Parathyroid adenoma (tissue), 2 donors: ENCODE results near the gene CRYAB.

Experiments
- H2AFZ ChIP-seq: fragments of 300-600 bp; sonication (generic); one replicate; pipeline ENCODE4 v1.7.0; 2017; ENCODE audit warnings: antibody characterized with exemption, mild to moderate bottlenecking
- H3K27ac ChIP-seq: fragments of 300-600 bp; sonication (generic); one replicate; pipeline ENCODE4 v1.7.0; 2017
- H3K27me3 ChIP-seq: fragments of 300-600 bp; sonication (generic); one replicate; pipeline ENCODE4 v1.7.0; 2017; ENCODE audit warnings: low read length; ENCODE audit not compliant: control insufficient read depth, insufficient read depth
- H3K36me3 ChIP-seq: fragments of 300-600 bp; sonication (generic); one replicate; pipeline ENCODE4 v1.7.0; 2017; ENCODE audit warnings: low read length; ENCODE audit not compliant: control insufficient read depth, insufficient read depth
- H3K4me1 ChIP-seq: fragments of 300-600 bp; sonication (generic); one replicate; pipeline ENCODE4 v1.7.0; 2017; ENCODE audit warnings: control low read depth
- H3K4me2 ChIP-seq: fragments of 300-600 bp; sonication (generic); one replicate; pipeline ENCODE4 v1.7.0; 2017; ENCODE audit warnings: low read length
- H3K4me3 ChIP-seq: fragments of 300-600 bp; sonication (generic); one replicate; pipeline ENCODE4 v1.7.0; 2017; ENCODE audit warnings: low read depth, low read length
- H3K79me2 ChIP-seq: fragments of 300-600 bp; sonication (generic); one replicate; pipeline ENCODE4 v1.7.0; 2017; ENCODE audit warnings: control low read depth
- H3K9ac ChIP-seq: fragments of 300-600 bp; sonication (generic); one replicate; pipeline ENCODE4 v1.7.0; 2017; ENCODE audit warnings: mild to moderate bottlenecking
- H3K9me3 ChIP-seq: fragments of 300-600 bp; sonication (generic); one replicate; pipeline ENCODE4 v1.7.0; 2017; ENCODE audit warnings: low read length; ENCODE audit not compliant: control insufficient read depth
- TF ChIP-seq, protein P1 (sequence below): fragments of 300-600 bp; sonication (generic); IDR thresholded peaks from one replicate; pipeline ENCODE4 v1.7.0; 2017; ENCODE audit warnings: antibody characterized with exemption, mild to moderate bottlenecking
- donor health status: primary hyperparathyroidism.

Gene CRYAB

DNA sequence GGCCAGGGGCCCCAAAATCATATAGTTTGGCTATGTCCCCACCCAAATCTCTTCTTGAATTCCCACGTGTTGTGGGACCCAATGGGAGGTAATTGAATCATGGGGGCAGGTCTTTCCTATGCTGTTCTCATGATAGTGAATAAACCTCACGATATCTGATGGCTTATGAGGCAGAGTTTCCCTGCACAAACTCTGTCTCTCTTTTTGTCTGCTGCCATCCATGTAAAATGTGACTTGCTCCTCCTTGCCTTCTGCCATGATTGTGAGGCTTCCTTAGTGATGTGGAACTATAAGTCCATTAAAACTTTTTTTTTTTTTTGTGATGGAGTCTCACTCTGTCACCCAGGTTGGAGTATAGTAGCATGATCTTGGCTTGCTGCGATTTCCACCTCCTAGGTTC is 40.0 kb upstream of the CRYAB start:
- H3K27me3 ChIP-seq = no peaks in the 10 kb centered on the region
- TF ChIP-seq, protein P1, sequence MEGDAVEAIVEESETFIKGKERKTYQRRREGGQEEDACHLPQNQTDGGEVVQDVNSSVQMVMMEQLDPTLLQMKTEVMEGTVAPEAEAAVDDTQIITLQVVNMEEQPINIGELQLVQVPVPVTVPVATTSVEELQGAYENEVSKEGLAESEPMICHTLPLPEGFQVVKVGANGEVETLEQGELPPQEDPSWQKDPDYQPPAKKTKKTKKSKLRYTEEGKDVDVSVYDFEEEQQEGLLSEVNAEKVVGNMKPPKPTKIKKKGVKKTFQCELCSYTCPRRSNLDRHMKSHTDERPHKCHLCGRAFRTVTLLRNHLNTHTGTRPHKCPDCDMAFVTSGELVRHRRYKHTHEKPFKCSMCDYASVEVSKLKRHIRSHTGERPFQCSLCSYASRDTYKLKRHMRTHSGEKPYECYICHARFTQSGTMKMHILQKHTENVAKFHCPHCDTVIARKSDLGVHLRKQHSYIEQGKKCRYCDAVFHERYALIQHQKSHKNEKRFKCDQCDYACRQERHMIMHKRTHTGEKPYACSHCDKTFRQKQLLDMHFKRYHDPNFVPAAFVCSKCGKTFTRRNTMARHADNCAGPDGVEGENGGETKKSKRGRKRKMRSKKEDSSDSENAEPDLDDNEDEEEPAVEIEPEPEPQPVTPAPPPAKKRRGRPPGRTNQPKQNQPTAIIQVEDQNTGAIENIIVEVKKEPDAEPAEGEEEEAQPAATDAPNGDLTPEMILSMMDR = no peak
- no peak overlapping the region for H3K9ac ChIP-seq
- H3K79me2 ChIP-seq = no peaks in the 10 kb centered on the region
- H3K4me2 ChIP-seq = no peak overlapping the region
- H3K27ac ChIP-seq = no peak overlapping the region
- no peaks in the 10 kb centered on the region for H3K9me3 ChIP-seq
- no peaks in the 10 kb centered on the region for H3K4me1 ChIP-seq
- no peak overlapping the region for H3K4me3 ChIP-seq
- no peak overlapping the region for H2AFZ ChIP-seq
- H3K36me3 ChIP-seq = no peaks in the 10 kb centered on the region

DNA sequence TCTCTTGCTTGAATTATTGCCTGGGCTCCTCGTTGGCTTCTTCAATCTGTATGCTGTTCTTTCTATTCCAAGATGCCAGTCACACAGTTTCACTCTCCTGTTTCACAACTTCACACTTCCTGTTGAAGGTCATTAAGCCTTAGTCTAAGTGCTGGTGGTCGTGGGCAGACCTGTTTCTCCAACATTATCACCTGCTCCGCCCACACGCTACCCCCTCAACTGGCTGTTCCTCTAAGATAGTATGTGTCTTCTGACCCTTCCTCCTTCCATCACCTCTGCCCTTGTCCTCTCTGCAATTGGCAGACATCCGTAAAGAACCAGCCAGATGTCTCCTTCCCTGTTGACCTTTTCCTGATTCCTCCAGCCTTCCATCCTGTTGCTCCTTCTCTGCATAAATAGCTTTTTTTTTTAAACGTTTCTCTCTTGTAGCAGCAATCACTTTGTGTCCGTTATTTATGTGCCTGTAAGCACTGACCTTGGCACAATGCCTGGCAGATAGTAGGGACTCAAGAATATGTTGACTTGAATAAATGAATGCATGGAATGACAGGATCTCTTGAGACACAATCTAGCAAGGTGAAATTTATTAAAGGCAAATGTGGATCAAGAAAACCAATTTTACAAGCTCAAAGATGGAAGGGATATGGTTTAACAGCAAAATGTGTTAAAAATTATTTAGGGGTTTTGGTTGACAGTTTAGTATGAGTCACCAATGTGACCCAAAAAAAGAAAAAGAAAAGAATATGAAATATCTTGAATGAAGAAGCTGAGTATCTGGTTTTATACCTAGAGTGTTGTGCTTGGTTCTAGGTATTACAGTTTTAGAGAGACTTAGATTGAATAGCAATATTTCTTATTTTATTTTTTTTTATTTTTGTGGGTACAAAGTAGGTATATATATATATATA is 38.2 kb upstream of the CRYAB start:
- H3K9me3 ChIP-seq = no peaks in the 10 kb centered on the region
- H3K36me3 ChIP-seq = no peaks in the 10 kb centered on the region
- H3K27me3 ChIP-seq = no peaks in the 10 kb centered on the region
- H3K79me2 ChIP-seq = no peaks in the 10 kb centered on the region
- H3K4me2 ChIP-seq = no peak overlapping the region
- no peak overlapping the region for H3K4me3 ChIP-seq
- H2AFZ ChIP-seq = no peak overlapping the region
- H3K9ac ChIP-seq = no peak overlapping the region
- TF ChIP-seq, protein P1 = no peak
- no peaks in the 10 kb centered on the region for H3K4me1 ChIP-seq
- no peak overlapping the region for H3K27ac ChIP-seq

DNA sequence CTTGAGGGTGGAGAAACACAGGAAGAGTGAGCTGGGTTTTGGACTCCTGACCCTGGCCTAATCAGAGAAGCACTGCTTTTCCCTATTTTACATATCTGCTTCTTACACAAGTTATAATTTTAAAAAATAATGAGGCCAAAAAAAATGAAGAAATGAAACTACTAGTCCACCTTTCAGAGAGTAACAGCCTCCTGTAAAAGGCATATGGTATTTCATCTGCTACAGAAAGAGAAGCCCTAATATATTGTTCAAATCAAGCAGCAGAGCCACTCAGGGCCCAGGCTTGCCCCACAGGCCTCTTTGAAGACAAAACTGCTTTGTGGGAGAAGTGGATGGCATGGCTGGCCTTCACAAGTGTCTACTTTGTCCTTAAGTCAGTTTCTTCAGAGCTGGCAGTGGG is 35.6 kb upstream of the CRYAB start:
- H3K4me3 ChIP-seq = no peak overlapping the region
- H3K27me3 ChIP-seq = no peaks in the 10 kb centered on the region
- no peak overlapping the region for H2AFZ ChIP-seq
- H3K9ac ChIP-seq = no peak overlapping the region
- H3K27ac ChIP-seq = no peak overlapping the region
- no peaks in the 10 kb centered on the region for H3K4me1 ChIP-seq
- no peak overlapping the region for H3K4me2 ChIP-seq
- TF ChIP-seq, protein P1 = no peak
- no peaks in the 10 kb centered on the region for H3K36me3 ChIP-seq
- no peaks in the 10 kb centered on the region for H3K9me3 ChIP-seq
- no peaks in the 10 kb centered on the region for H3K79me2 ChIP-seq

DNA sequence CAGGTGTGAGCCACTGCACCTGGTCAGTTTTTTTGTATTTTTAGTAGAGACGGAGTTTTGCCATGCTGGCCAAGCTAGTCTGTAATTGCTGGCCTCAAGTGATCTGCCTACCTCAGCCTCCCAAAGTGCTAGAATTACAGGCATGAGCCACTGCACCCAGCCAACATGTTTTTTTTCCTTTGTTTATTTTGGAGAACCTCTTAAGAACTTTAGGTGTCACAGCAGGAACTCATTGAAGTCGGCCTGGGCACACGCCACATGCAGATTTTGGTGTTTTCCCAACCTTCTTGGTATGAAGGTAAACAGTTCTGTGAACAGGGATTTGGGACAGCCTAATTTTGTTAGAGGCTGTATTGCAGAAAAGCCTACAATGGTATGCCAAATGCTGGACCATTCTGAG is 34.9 kb upstream of the CRYAB start:
- Histone ChIP-seq H3K4me3 (no peak overlapping the region), H3K4me1 (no peaks in the 10 kb centered on the region), H3K79me2 (no peaks in the 10 kb centered on the region), H2AFZ (no peak overlapping the region), H3K27ac (no peak overlapping the region), H3K4me2 (no peak overlapping the region), H3K9me3 (no peaks in the 10 kb centered on the region), H3K27me3 (no peaks in the 10 kb centered on the region), H3K36me3 (no peaks in the 10 kb centered on the region), H3K9ac (no peak overlapping the region)
- TF ChIP-seq, protein P1 = no peak

DNA sequence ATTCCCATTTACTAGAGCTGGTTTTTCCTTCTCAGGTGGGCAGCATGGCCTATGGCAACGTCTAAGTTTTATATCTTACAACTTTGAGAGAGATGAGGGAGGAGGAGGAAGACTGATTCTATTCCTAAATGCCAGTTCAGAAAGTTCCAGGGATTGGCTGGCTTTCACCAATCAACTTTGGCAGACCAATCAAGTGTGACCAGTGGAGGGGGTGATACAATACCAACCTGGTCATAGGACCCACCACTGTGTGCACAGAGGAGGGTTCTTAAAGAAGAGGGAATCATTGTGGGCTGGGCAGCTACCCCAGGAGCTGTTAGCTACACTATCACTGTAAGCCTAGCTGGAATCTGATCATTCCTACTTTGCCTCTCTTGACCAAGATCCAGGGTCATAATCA is 33.6 kb upstream of the CRYAB start:
- no peaks in the 10 kb centered on the region for H3K36me3 ChIP-seq
- no peak overlapping the region for H3K4me3 ChIP-seq
- H3K79me2 ChIP-seq = no peaks in the 10 kb centered on the region
- no peak overlapping the region for H3K27ac ChIP-seq
- no peaks in the 10 kb centered on the region for H3K4me1 ChIP-seq
- TF ChIP-seq, protein P1 = no peak
- no peak overlapping the region for H3K9ac ChIP-seq
- H3K27me3 ChIP-seq = no peaks in the 10 kb centered on the region
- no peak overlapping the region for H3K4me2 ChIP-seq
- no peaks in the 10 kb centered on the region for H3K9me3 ChIP-seq
- no peak overlapping the region for H2AFZ ChIP-seq
